H1 (cell line): ENCODE measurements around the gene NHEJ1. TPM values are rescaled to one million over a fixed set of nuclear protein-coding genes. Genes with fewer than 3 reads are reported as not detected.

Experiments used
- CTCF ChIA-PET: fragments of 300-600 bp; sonication (Branson Sonifier 250); formaldehyde crosslinking; loops from one replicate; lab custom pipeline; 2021; ENCODE audit not compliant: partially characterized antibody; lab: Charles Lee
- POLR2A ChIA-PET: fragments of 300-600 bp; sonication (Branson Sonifier 250); formaldehyde crosslinking; loops from one replicate; lab custom pipeline; 2021; ENCODE audit warnings: inconsistent platforms; ENCODE audit not compliant: partially characterized antibody; lab: Charles Lee
- DNase-seq, 2 experiments: peaks; one replicate each; pipeline versions ENCODE4 v3.0.0 to v3.0.0-alpha.2; 2010 to 2022; ENCODE audit warnings: low spot score in 2 of 2, low read depth in 1 of 2, mixed read lengths in 1 of 2
- FAIRE-seq: peaks from 2 replicates; lab custom pipeline; 2011; peaks lifted over from hg19 to GRCh38; lab: Jason Lieb, UNC
- H2AFZ ChIP-seq: 2 replicates; pipeline ENCODE4 v1.8.1; 2012; ENCODE audit warnings: low read length, inconsistent platforms
- H2AK5ac ChIP-seq: 2 replicates; pipeline ENCODE4 v1.6.1; 2013; ENCODE audit warnings: low read depth, low read length
- H2BK120ac ChIP-seq: replicated peaks from 2 replicates; pipeline ENCODE3; 2013; ENCODE audit warnings: low read depth, low read length, inconsistent platforms
- H2BK12ac ChIP-seq: 2 replicates; pipeline ENCODE4 v1.6.1; 2013; ENCODE audit warnings: low read depth, low read length
- H2BK15ac ChIP-seq: 2 replicates; pipeline ENCODE4 v1.6.1; 2013; ENCODE audit warnings: low read length
- H2BK20ac ChIP-seq: 2 replicates; pipeline ENCODE4 v1.6.1; 2013; ENCODE audit warnings: low read length
- H2BK5ac ChIP-seq: 2 replicates; pipeline ENCODE4 v1.6.1; 2013; ENCODE audit warnings: low read depth, low read length
- H3K14ac ChIP-seq: 2 replicates; pipeline ENCODE4 v1.6.1; 2013; ENCODE audit warnings: inconsistent platforms; ENCODE audit not compliant: insufficient read length
- H3K18ac ChIP-seq: 2 replicates; pipeline ENCODE4 v1.6.1; 2013; ENCODE audit warnings: low read length; ENCODE audit errors: extremely low read depth
- H3K23ac ChIP-seq: 2 replicates; pipeline ENCODE4 v1.6.1; 2013; ENCODE audit warnings: inconsistent platforms; ENCODE audit not compliant: insufficient read length
- H3K23me2 ChIP-seq: 2 replicates; pipeline ENCODE4 v1.6.1; 2013; ENCODE audit warnings: low read depth, low read length
- H3K27ac ChIP-seq: 2 replicates; pipeline ENCODE4 v1.6.1; 2011; ENCODE audit warnings: low read depth, low read length, inconsistent platforms
- H3K27me3 ChIP-seq, 4 experiments: replicated peaks in 1 of 4; 1 replicate in 1 of 4; 2 replicates in 3 of 4; pipeline versions ENCODE4 v1.6.1 to v1.8.1; 2011 to 2013; ENCODE audit warnings: low read length in 3 of 4, mild to moderate bottlenecking in 3 of 4, inconsistent platforms in 2 of 4, mixed read lengths in 2 of 4, moderate library complexity in 1 of 4; ENCODE audit not compliant: control insufficient read depth in 3 of 4, insufficient read depth in 3 of 4; ENCODE audit errors: extremely low read depth in 1 of 4
- H3K36me3 ChIP-seq, 4 experiments: 2 replicates each; pipeline versions ENCODE4 v1.6.1 to v1.8.1; 2011 to 2013; ENCODE audit warnings: mild to moderate bottlenecking in 4 of 4, low read length in 3 of 4, moderate library complexity in 2 of 4, control low read depth in 1 of 4, inconsistent platforms in 1 of 4; ENCODE audit not compliant: insufficient read depth in 4 of 4, control insufficient read depth in 2 of 4
- H3K4ac ChIP-seq: replicated peaks from 2 replicates; pipeline ENCODE3; 2013; ENCODE audit warnings: low read length, low read depth, mixed read lengths, inconsistent platforms; ENCODE audit not compliant: insufficient read length
- H3K4me1 ChIP-seq, 4 experiments: replicated peaks in 1 of 4; 1 replicate in 1 of 4; 2 replicates in 3 of 4; pipeline versions ENCODE4 v1.6.1 to v1.8.1; 2011 to 2013; ENCODE audit warnings: low read length in 3 of 4, inconsistent platforms in 2 of 4, mixed read lengths in 1 of 4; ENCODE audit not compliant: insufficient read depth in 4 of 4, control insufficient read depth in 3 of 4
- H3K4me2 ChIP-seq, 2 experiments: 2 replicates each; pipeline versions ENCODE4 v1.6.1 to v1.8.1; 2011 to 2013; ENCODE audit warnings: low read depth in 2 of 2, low read length in 2 of 2, control low read depth in 1 of 2, inconsistent platforms in 1 of 2, mild to moderate bottlenecking in 1 of 2; ENCODE audit not compliant: insufficient read depth in 1 of 2
- H3K4me3 ChIP-seq, 4 experiments: fragments of 200-600, 300-600 bp in 1 of 4; sonication (generic), shearing (Covaris generic), sonication (Bioruptor Twin) in 1 of 4; 2 replicates each; pipeline versions ENCODE4 v1.5.1 to v1.8.1; 2011 to 2016; ENCODE audit warnings: low read length in 4 of 4, low read depth in 3 of 4, control low read depth in 2 of 4, inconsistent platforms in 2 of 4, mild to moderate bottlenecking in 2 of 4, mixed read lengths in 1 of 4, moderate library complexity in 1 of 4; ENCODE audit not compliant: insufficient read depth in 2 of 4; ENCODE audit errors: extremely low read depth in 1 of 4
- H3K56ac ChIP-seq: replicated peaks from 2 replicates; pipeline ENCODE3; 2013; ENCODE audit warnings: low read depth, mild to moderate bottlenecking, mixed read lengths, low read length, inconsistent platforms; ENCODE audit not compliant: insufficient read length
- H3K79me1 ChIP-seq: 2 replicates; pipeline ENCODE4 v1.6.1; 2013; ENCODE audit warnings: low read depth, low read length, control low read depth
- H3K79me2 ChIP-seq, 2 experiments: 2 replicates each; pipeline versions ENCODE4 v1.6.1 to v1.8.1; 2012 to 2013; ENCODE audit warnings: low read length in 2 of 2, mild to moderate bottlenecking in 2 of 2, inconsistent platforms in 1 of 2; ENCODE audit not compliant: insufficient read depth in 2 of 2, control insufficient read depth in 1 of 2
- H3K9ac ChIP-seq, 4 experiments: replicated peaks in 1 of 4; 1 replicate in 1 of 4; 2 replicates in 3 of 4; pipeline versions ENCODE4 v1.6.1 to v1.8.1; 2011 to 2013; ENCODE audit warnings: low read depth in 3 of 4, low read length in 3 of 4, control low read depth in 2 of 4, mild to moderate bottlenecking in 2 of 4, moderate library complexity in 2 of 4, inconsistent platforms in 1 of 4; ENCODE audit errors: extremely low read depth in 1 of 4
- H3K9me3 ChIP-seq, 2 experiments: 2 replicates each; pipeline versions ENCODE4 v1.6.1 to v1.8.1; 2012 to 2013; ENCODE audit warnings: mild to moderate bottlenecking in 2 of 2, moderate library complexity in 2 of 2, control low read depth in 1 of 2, inconsistent platforms in 1 of 2, low read depth in 1 of 2, low read length in 1 of 2, mixed read lengths in 1 of 2; ENCODE audit not compliant: insufficient read depth in 2 of 2
- H4K20me1 ChIP-seq, 2 experiments: replicated peaks in 1 of 2; 2 replicates each; pipeline versions ENCODE3 to v1.8.1; 2011 to 2013; ENCODE audit warnings: inconsistent platforms in 2 of 2, low read length in 2 of 2, mild to moderate bottlenecking in 1 of 2; ENCODE audit not compliant: insufficient read depth in 2 of 2, control insufficient read depth in 1 of 2
- H4K5ac ChIP-seq: 2 replicates; pipeline ENCODE4 v1.6.1; 2013; ENCODE audit warnings: low read length, low read depth, mixed read lengths, inconsistent platforms; ENCODE audit not compliant: insufficient read length
- H4K8ac ChIP-seq: 2 replicates; pipeline ENCODE4 v1.8.0; 2013; ENCODE audit warnings: mild to moderate bottlenecking, moderate library complexity, low read length, inconsistent platforms; ENCODE audit not compliant: insufficient read depth; ENCODE audit errors: extremely low read depth
- H4K91ac ChIP-seq: replicated peaks from 2 replicates; pipeline ENCODE3; 2013; ENCODE audit warnings: low read length, mixed read lengths, inconsistent platforms; ENCODE audit not compliant: insufficient read length
- CBX8 ChIP-seq: fragments of 300-800, 300-1000 bp; sonication (generic); IDR thresholded peaks from 2 replicates; pipeline ENCODE4 v1.7.1; 2016; ENCODE audit warnings: low read depth, low read length, borderline replicate concordance
- CHD2 ChIP-seq: IDR thresholded peaks from 2 replicates; pipeline ENCODE4 v1.6.1; 2012; ENCODE audit warnings: low read length, improper control_type of control experiment
- CTBP2 ChIP-seq: IDR thresholded peaks from 2 replicates; pipeline ENCODE4 v1.7.0; 2011; ENCODE audit warnings: borderline replicate concordance, mild to moderate bottlenecking, moderate library complexity, mixed read lengths, low read length; ENCODE audit not compliant: insufficient read depth, insufficient read length
- EGR1 ChIP-seq: IDR thresholded peaks from 2 replicates; pipeline ENCODE4 v1.6.1; 2011; ENCODE audit warnings: low read depth, low read length, borderline replicate concordance
- GABPA ChIP-seq: IDR thresholded peaks from 2 replicates; pipeline ENCODE4 v1.6.1; 2011; ENCODE audit warnings: mild to moderate bottlenecking, low read length, moderate library complexity, borderline replicate concordance; ENCODE audit not compliant: insufficient read depth
- NRF1 ChIP-seq: IDR thresholded peaks from 2 replicates; pipeline ENCODE4 v1.6.1; 2011; ENCODE audit warnings: mild to moderate bottlenecking, low read depth, low read length, improper control_type of control experiment
- SIX5 ChIP-seq: IDR thresholded peaks from 2 replicates; pipeline ENCODE4 v1.6.1; 2011; ENCODE audit warnings: mild to moderate bottlenecking, low read depth, low read length
- SRF ChIP-seq: IDR thresholded peaks from 2 replicates; pipeline ENCODE4 v1.6.1; 2011; ENCODE audit warnings: mild to moderate bottlenecking, low read depth, low read length, moderate library complexity
- WGBS, 2 experiments: shearing (Covaris generic) in 1 of 2; methylation state at CpG; one replicate each; pipeline versions ENCODE4 v1.1.6 to v1.1.7; 2013 to 2015; ENCODE audit warnings: low lambda C conversion rate in 2 of 2, mixed read lengths in 2 of 2, inconsistent platforms in 1 of 2, low coverage in 1 of 2, missing lambda C conversion rate in 1 of 2; ENCODE audit not compliant: insufficient replicate concordance in 2 of 2, insufficient coverage in 1 of 2, insufficient read length in 1 of 2; ENCODE audit errors: extremely low coverage in 1 of 2, missing lambda C conversion rate in 1 of 2; 5-methylcytosine and 5-hydroxymethylcytosine counted together
- polyA plus RNA-seq, 7 experiments: library from polyadenylated mRNA; depleted of rRNA in 3 of 7; stranded (reverse) in 5 of 7; unstranded in 2 of 7; fragments of >200 nt in 5 of 7; fragments of 200-250 nt in 2 of 7; gene quantifications; 1 replicate in 5 of 7; 2 replicates in 1 of 7; 4 replicates in 1 of 7; pipeline versions ENCODE4 v1.2.1 to v1.2.3, GENCODE V29; 2011 to 2013; ENCODE audit warnings: missing spikeins in 2 of 7, mixed read lengths in 2 of 7
- total RNA-seq: library from RNA; stranded (reverse); fragmentation: NEBNext Ultra II Directional; extraction: Animal tissue kit (Norgen Biotek cat#: 25700); gene quantifications from 2 replicates; pipeline ENCODE4 v1.2.1, GENCODE V29; 2021

The NHEJ1 gene
- total and polyA plus RNA-seq, 2 of the 8 experiments (the other 6 are each of a cell fraction or from before 2014, with no cell fraction given), result 22.7 to 24.1 TPM

- Histone ChIP-seq H3K4me1 (no peaks in the 10 kb centered on the region; a peak in 1 of 7 replicates), H4K91ac (no peak overlapping the region), H3K4ac (no peak overlapping the region), H3K79me2 (no peaks in the 10 kb centered on the region), H3K14ac (no peak overlapping the region), H3K27me3 (no peaks in the 10 kb centered on the region), H3K56ac (no peak overlapping the region), H3K79me1 (no peaks in the 10 kb centered on the region), H3K36me3 (no peaks in the 10 kb centered on the region), H2BK120ac (no peak overlapping the region), H3K4me2 (no peak overlapping the region), H2BK15ac (no peak overlapping the region), H4K8ac (no peak overlapping the region), H4K20me1 (no peaks in the 10 kb centered on the region), H3K27ac (no peak overlapping the region), H2BK5ac (no peak overlapping the region), H3K23me2 (no peaks in the 10 kb centered on the region; the same call in 1 of the 2 replicates), H3K9ac (no peak overlapping the region), H4K5ac (no peak overlapping the region), H2AK5ac (no peak overlapping the region), H2BK12ac (no peak overlapping the region)
- DNase-seq (no peak), FAIRE-seq (no peak)
- POLR2A ChIA-PET, result interaction anchor here (0.9 kb wide), 1 partner anchor 27 kb away, joined by 3 read pairs; no protein-coding TSS in a partner anchor
- whole genome bisulfite sequencing, 2 experiments, result 69% methylated on average over 3 of the region's 3 CpGs; no CpG with 5 or more reads in 1 of the 2 experiments
- TF ChIP-seq CTBP2, result no peak
- TF ChIP-seq CHD2, result no peak
- TF ChIP-seq GABPA, result no peak
- no peak for TF ChIP-seq EGR1
- no peak for TF ChIP-seq CBX8
- no peak for TF ChIP-seq SRF
- no peak for TF ChIP-seq NRF1
- no peak for TF ChIP-seq SIX5
- TF ChIP-seq, all 59 proteins: peak for 0
- no peak overlapping the region for H2BK20ac ChIP-seq
- no peaks in the 10 kb centered on the region for H3K9me3 ChIP-seq
- no peak overlapping the region for H3K18ac ChIP-seq
- CTCF ChIA-PET, result interaction anchor here (1.1 to 37.2 kb wide), 4 partner anchors 19 to 76 kb away, joined by 3 to 1777 read pairs (median 176); partner anchors contain the start of genes CFAP65 and IHH
- H3K4me3 ChIP-seq, result no peak overlapping the region
- H3K23ac ChIP-seq, result no peak overlapping the region
- H2AFZ ChIP-seq, result no peak overlapping the region
These were observed 54.4 kb downstream of the NHEJ1 start for GRCh38 chr2:219106251-219106650.
